Loucy (cell line): ENCODE results near the gene NOX5.

ENCODE experiments used
- H2AFZ ChIP-seq: fragments of 200-600 bp; sonication (generic); 2 replicates; pipeline ENCODE4 v1.6.0; 2016; ENCODE audit warnings: antibody characterized with exemption, mild to moderate bottlenecking, low read length, moderate library complexity
- H3F3A ChIP-seq: fragments of 200-600 bp; 2 replicates; pipeline ENCODE4 v1.6.0; 2016; ENCODE audit warnings: antibody characterized with exemption, low read depth, mild to moderate bottlenecking
- H3K27me3 ChIP-seq: fragments of 200-600 bp; sonication (generic); 2 replicates; pipeline ENCODE4 v1.6.1; 2014; ENCODE audit warnings: low read length, mild to moderate bottlenecking; ENCODE audit not compliant: insufficient read depth, poor library complexity, severe bottlenecking
- H3K36me3 ChIP-seq: fragments of 200-600 bp; sonication (generic); 2 replicates; pipeline ENCODE4 v1.6.1; 2016; ENCODE audit warnings: low read length; ENCODE audit not compliant: insufficient read depth
- H3K4me1 ChIP-seq: fragments of 200-600 bp; sonication (generic); 2 replicates; pipeline ENCODE4 v1.5.1; 2014; ENCODE audit warnings: low read length, mild to moderate bottlenecking; ENCODE audit not compliant: insufficient read depth, poor library complexity, severe bottlenecking
- H3K4me2 ChIP-seq: fragments of 200-600 bp; sonication (generic); 2 replicates; pipeline ENCODE4 v1.6.0; 2014; ENCODE audit warnings: antibody characterized with exemption, low read length, low read depth, mild to moderate bottlenecking; ENCODE audit not compliant: poor library complexity, severe bottlenecking
- H3K4me3 ChIP-seq: fragments of 200-600 bp; sonication (generic); 2 replicates; pipeline ENCODE4 v1.5.1; 2014; ENCODE audit warnings: low read length, mild to moderate bottlenecking, mixed read lengths; ENCODE audit not compliant: poor library complexity, severe bottlenecking
- H3K79me2 ChIP-seq: fragments of 200-600 bp; sonication (generic); 2 replicates; pipeline ENCODE4 v1.6.1; 2014; ENCODE audit warnings: low read length; ENCODE audit not compliant: insufficient read depth
- H3K9ac ChIP-seq: fragments of 200-600 bp; sonication (generic); 2 replicates; pipeline ENCODE4 v1.6.0; 2014; ENCODE audit warnings: mild to moderate bottlenecking, low read depth, low read length, moderate library complexity; ENCODE audit not compliant: poor library complexity, severe bottlenecking
- H3K9me2 ChIP-seq: fragments of 200-600 bp; sonication (generic); replicated peaks from 2 replicates; pipeline ENCODE4 v1.6.1; 2016; ENCODE audit warnings: low read depth, low read length, mixed read lengths
- H3K9me3 ChIP-seq: fragments of 200-600 bp; sonication (generic); 2 replicates; pipeline ENCODE4 v1.6.1; 2014; ENCODE audit warnings: mild to moderate bottlenecking, antibody characterized with exemption, low read length, low read depth; ENCODE audit not compliant: insufficient read depth
- H4K20me1 ChIP-seq: fragments of 200-600 bp; sonication (generic); 2 replicates; pipeline ENCODE4 v1.6.0; 2014; ENCODE audit warnings: antibody characterized with exemption, low read length, mild to moderate bottlenecking; ENCODE audit not compliant: insufficient read depth, poor library complexity, severe bottlenecking
- EZH2phosphoT487 ChIP-seq: fragments of 200-600 bp; IDR thresholded peaks from 2 replicates; pipeline ENCODE4 v1.6.1; 2018; ENCODE audit warnings: antibody characterized with exemption, mild to moderate bottlenecking, moderate library complexity, borderline replicate concordance
- TF ChIP-seq, protein P1 (sequence below): fragments of 200-600 bp; sonication (generic); conservative IDR thresholded peaks from 2 replicates; pipeline ENCODE4 v1.5.1; 2014; ENCODE audit warnings: mild to moderate bottlenecking, antibody characterized with exemption, low read length

The NOX5 gene

DNA sequence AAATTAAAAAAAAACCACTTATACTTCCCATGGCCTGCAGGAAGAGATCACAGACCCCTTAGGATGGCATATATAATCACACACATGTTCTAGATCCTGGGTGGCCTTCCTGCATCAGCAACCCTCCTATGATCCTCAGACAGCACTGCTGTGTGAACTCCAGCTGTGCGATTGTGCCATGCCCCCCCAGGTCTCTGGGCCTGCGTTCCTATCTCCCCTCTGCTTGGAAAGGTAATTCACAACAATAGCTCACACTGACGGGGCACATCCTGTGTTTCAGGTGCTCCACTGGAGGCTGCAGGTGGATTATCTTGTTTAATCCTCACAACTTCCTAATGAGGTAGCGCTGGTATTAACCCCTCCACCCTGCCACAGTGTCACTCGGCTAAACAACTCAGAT is 74.8 kb downstream of the NOX5 start:
- H3K4me2 ChIP-seq: no peak overlapping the region
- H2AFZ ChIP-seq: no peak overlapping the region
- no peaks in the 10 kb centered on the region for H3K79me2 ChIP-seq
- no peaks in the 10 kb centered on the region for H3K9me3 ChIP-seq
- H3K27me3 ChIP-seq: no peaks in the 10 kb centered on the region
- no peaks in the 10 kb centered on the region for H3K9me2 ChIP-seq
- no peaks in the 10 kb centered on the region for H3K36me3 ChIP-seq
- H3K4me3 ChIP-seq: no peak overlapping the region
- H3K9ac ChIP-seq: no peak overlapping the region
- TF ChIP-seq, protein P1, sequence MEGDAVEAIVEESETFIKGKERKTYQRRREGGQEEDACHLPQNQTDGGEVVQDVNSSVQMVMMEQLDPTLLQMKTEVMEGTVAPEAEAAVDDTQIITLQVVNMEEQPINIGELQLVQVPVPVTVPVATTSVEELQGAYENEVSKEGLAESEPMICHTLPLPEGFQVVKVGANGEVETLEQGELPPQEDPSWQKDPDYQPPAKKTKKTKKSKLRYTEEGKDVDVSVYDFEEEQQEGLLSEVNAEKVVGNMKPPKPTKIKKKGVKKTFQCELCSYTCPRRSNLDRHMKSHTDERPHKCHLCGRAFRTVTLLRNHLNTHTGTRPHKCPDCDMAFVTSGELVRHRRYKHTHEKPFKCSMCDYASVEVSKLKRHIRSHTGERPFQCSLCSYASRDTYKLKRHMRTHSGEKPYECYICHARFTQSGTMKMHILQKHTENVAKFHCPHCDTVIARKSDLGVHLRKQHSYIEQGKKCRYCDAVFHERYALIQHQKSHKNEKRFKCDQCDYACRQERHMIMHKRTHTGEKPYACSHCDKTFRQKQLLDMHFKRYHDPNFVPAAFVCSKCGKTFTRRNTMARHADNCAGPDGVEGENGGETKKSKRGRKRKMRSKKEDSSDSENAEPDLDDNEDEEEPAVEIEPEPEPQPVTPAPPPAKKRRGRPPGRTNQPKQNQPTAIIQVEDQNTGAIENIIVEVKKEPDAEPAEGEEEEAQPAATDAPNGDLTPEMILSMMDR: no peak
- no peak for TF ChIP-seq EZH2phosphoT487
- H3K4me1 ChIP-seq: no peaks in the 10 kb centered on the region
- H4K20me1 ChIP-seq: no peaks in the 10 kb centered on the region
- H3F3A ChIP-seq: no peaks in the 10 kb centered on the region

DNA sequence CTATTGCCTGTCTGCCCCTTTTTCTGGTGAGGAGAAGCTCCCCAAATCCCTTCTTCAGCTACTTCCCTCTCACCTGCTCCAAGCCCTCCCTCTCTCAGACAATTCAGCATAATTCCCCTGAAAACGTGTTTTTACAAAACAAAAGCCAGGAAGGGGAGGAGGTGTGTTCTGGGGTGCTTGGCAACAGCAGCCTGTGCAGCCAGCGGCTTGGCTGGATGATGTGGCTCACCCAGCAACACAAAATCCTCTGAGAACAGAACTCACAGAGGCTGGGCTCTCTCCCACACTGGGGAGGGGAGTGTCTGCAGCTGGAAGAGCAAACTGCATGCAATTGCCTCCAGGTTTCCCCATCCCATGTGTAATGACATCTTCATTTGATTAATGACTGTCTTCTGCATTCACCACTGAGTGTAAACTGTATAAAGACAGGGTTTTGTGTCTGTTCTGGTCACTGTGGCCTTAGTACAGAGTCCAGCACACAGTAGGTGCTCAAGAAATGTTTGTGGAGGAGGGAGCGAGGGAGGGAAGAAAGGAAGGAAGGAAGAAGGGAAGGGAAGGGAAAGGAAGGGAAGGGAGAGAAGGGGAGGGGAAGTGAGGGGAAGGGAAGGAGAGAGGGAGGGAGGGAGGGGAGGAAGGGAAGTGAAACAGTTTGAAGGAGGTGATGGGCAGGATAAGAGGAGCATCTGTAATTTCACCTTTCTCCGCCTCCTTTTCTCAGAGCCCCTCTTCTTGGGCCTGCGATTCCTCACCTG is 75.9 kb downstream of the NOX5 start:
- Histone ChIP-seq H3K4me3 (no peak overlapping the region), H3K36me3 (no peaks in the 10 kb centered on the region), H3F3A (no peaks in the 10 kb centered on the region), H3K79me2 (no peaks in the 10 kb centered on the region), H4K20me1 (no peaks in the 10 kb centered on the region), H3K9ac (no peak overlapping the region), H2AFZ (no peak overlapping the region), H3K9me2 (no peaks in the 10 kb centered on the region), H3K4me2 (no peak overlapping the region), H3K9me3 (no peaks in the 10 kb centered on the region), H3K4me1 (no peaks in the 10 kb centered on the region), H3K27me3 (peaks cover 11% of the 10 kb centered on the region)
- no peak for TF ChIP-seq EZH2phosphoT487
- TF ChIP-seq, protein P1: no peak

DNA sequence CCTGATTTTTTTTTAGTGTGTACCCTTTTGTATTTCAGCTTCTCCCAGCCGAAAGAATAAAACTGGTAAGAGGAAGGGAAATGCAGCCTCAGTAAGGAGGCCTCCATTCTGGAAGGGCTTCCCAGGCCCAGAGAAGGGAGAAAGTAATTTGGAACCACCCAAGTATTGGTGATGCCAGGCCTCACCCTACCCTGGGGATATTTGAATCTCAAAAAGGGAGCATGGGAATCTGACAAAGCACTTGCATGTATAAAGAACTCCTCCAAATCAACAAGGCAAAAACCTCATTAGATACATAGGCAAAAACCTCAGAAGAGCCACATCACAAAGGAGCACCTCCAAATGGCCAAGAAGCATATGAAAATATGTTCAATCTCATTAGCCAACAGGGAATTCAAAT is 77.2 kb downstream of the NOX5 start:
- Histone ChIP-seq H2AFZ (no peak overlapping the region), H3K9me2 (no peaks in the 10 kb centered on the region), H3K4me2 (no peak overlapping the region), H3K27me3 (peaks cover 24% of the 10 kb centered on the region), H4K20me1 (no peaks in the 10 kb centered on the region), H3K9me3 (no peaks in the 10 kb centered on the region), H3F3A (no peaks in the 10 kb centered on the region), H3K9ac (no peak overlapping the region), H3K36me3 (no peaks in the 10 kb centered on the region), H3K4me3 (no peak overlapping the region), H3K4me1 (no peaks in the 10 kb centered on the region), H3K79me2 (no peaks in the 10 kb centered on the region)
- TF ChIP-seq EZH2phosphoT487: no peak
- TF ChIP-seq, protein P1: no peak
